ENCODE measurements around the gene FAH. TPM values are rescaled to one million over a fixed set of nuclear protein-coding genes. Genes with fewer than 3 reads are reported as not detected.

FAH gene
- polyA plus RNA-seq, 1 donor (not counting 4 experiments of a cell fraction or from before 2014, with no cell fraction given) = 29.4 TPM

DNA sequence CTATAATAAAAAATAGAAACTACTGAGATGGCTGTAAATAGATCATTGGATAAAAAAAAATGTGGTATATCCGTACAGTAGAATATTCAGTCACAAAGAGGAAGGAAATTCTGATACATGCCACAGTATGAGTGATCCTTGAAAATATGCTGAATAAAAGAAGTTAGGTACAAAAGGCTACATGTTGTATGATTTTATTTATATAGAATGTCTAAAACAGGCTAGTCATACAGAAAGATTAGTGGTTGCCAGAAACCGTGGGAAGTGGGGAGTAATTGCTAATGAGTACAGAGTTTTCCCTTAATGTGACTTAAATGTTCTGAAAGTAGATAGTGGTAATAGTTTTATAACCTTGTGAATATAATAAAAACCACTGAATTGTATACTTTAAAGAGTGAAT is 24.9 kb upstream of the FAH start:
- no peak overlapping the region for H3K27ac ChIP-seq (ENCODE audit: control insufficient read depth, insufficient read depth, low read length)
- no peak overlapping the region for H2AFZ ChIP-seq (ENCODE audit: control insufficient read depth, low read length)
- no peaks in the 10 kb centered on the region for H3K27me3 ChIP-seq (ENCODE audit: control insufficient read depth, extremely low read depth, insufficient read depth, low read length)
- no peaks in the 10 kb centered on the region for H3K9me1 ChIP-seq (ENCODE audit: control insufficient read depth, extremely low read depth, insufficient read depth, low read length)
- no peak for FAIRE-seq
- peaks cover 2 to 10% of the 10 kb centered on the region in 2 experiments for H3K36me3 ChIP-seq (ENCODE audit: control insufficient read depth in 2 of 2, extremely low read depth in 1 of 2, insufficient read depth in 2 of 2, low read length in 2 of 2)
- no peak overlapping the region for H3K9ac ChIP-seq (ENCODE audit: control insufficient read depth, extremely low read depth, insufficient read depth, low read length)
- DNase-seq (ENCODE audit: low read depth, low spot score) = no peak
- H3K4me2 ChIP-seq (ENCODE audit: control insufficient read depth, extremely low read depth, insufficient read depth, low read depth, low read length) = no peak overlapping the region
- no peaks in the 10 kb centered on the region for H3K9me3 ChIP-seq (ENCODE audit: control insufficient read depth, low read depth, low read length)
- H3K4me1 ChIP-seq (ENCODE audit: control insufficient read depth, extremely low read depth, insufficient read depth, low read length) = no peaks in the 10 kb centered on the region
- dilution Hi-C loops (cut with MboI; ENCODE audit: extremely low pct_ligation_motif_present, low sequenced_read_pairs) = no loop called here
- H3K79me2 ChIP-seq (ENCODE audit: control insufficient read depth, insufficient read depth, low read length) = no peaks in the 10 kb centered on the region
- H3K4me3 ChIP-seq (ENCODE audit: control insufficient read depth in 2 of 3, extremely low read depth in 1 of 3, insufficient read depth in 2 of 3, low read depth in 1 of 3, low read length in 3 of 3) = no peak overlapping the region
- no peaks in the 10 kb centered on the region for H4K20me1 ChIP-seq (ENCODE audit: control insufficient read depth, extremely low read depth, insufficient read depth, low read length)
- TF ChIP-seq, protein P1, sequence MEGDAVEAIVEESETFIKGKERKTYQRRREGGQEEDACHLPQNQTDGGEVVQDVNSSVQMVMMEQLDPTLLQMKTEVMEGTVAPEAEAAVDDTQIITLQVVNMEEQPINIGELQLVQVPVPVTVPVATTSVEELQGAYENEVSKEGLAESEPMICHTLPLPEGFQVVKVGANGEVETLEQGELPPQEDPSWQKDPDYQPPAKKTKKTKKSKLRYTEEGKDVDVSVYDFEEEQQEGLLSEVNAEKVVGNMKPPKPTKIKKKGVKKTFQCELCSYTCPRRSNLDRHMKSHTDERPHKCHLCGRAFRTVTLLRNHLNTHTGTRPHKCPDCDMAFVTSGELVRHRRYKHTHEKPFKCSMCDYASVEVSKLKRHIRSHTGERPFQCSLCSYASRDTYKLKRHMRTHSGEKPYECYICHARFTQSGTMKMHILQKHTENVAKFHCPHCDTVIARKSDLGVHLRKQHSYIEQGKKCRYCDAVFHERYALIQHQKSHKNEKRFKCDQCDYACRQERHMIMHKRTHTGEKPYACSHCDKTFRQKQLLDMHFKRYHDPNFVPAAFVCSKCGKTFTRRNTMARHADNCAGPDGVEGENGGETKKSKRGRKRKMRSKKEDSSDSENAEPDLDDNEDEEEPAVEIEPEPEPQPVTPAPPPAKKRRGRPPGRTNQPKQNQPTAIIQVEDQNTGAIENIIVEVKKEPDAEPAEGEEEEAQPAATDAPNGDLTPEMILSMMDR (optimal IDR thresholded peaks at IDR 0.05 in 1 of 3, IDR thresholded peaks at IDR 0.05 in 1 of 3, conservative IDR thresholded peaks at IDR 0.05 in 1 of 3; ENCODE audit: extremely low read depth in 1 of 3, insufficient read depth in 2 of 3, low read length in 3 of 3) = no peak
- TF ChIP-seq EZH2 (IDR thresholded peaks at IDR 0.05; ENCODE audit: low read length) = no peak

DNA sequence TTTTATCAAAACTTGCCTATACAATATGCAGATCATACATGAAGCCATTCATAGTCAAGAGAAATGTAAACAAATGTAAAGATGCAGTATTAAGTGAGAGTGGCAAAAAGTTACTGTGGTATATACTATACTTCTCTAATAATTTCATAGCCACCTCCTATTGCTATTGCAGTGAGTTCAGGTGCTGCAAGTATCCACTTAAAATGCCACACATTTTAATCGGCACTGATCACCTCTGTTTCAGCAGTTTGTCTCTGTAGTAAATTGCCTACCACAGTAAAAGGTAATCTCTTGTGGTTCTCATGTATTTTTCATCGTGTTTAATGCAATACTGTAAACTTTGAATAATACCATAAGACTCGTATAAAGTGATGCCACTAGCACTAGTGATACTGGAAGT is 20.4 kb upstream of the FAH start:
- TF ChIP-seq, protein P1 (optimal IDR thresholded peaks at IDR 0.05 in 1 of 3, IDR thresholded peaks at IDR 0.05 in 1 of 3, conservative IDR thresholded peaks at IDR 0.05 in 1 of 3; ENCODE audit: extremely low read depth in 1 of 3, insufficient read depth in 2 of 3, low read length in 3 of 3) = no peak
- TF ChIP-seq EZH2 (IDR thresholded peaks at IDR 0.05; ENCODE audit: low read length) = no peak
- no peak overlapping the region for H3K27ac ChIP-seq (ENCODE audit: control insufficient read depth, insufficient read depth, low read length)
- no peaks in the 10 kb centered on the region for H3K79me2 ChIP-seq (ENCODE audit: control insufficient read depth, insufficient read depth, low read length)
- H3K36me3 ChIP-seq (ENCODE audit: control insufficient read depth in 2 of 2, extremely low read depth in 1 of 2, insufficient read depth in 2 of 2, low read length in 2 of 2) = peaks cover 0 to 10% of the 10 kb centered on the region in 2 experiments
- DNase-seq (ENCODE audit: low read depth, low spot score) (no peak), FAIRE-seq (no peak)
- no peaks in the 10 kb centered on the region for H4K20me1 ChIP-seq (ENCODE audit: control insufficient read depth, extremely low read depth, insufficient read depth, low read length)
- dilution Hi-C loops (cut with MboI; ENCODE audit: extremely low pct_ligation_motif_present, low sequenced_read_pairs) = no loop called here
- no peak overlapping the region for H2AFZ ChIP-seq (ENCODE audit: control insufficient read depth, low read length)
- no peak overlapping the region for H3K4me2 ChIP-seq (ENCODE audit: control insufficient read depth, extremely low read depth, insufficient read depth, low read depth, low read length)
- no peaks in the 10 kb centered on the region for H3K9me3 ChIP-seq (ENCODE audit: control insufficient read depth, low read depth, low read length)
- H3K4me1 ChIP-seq (ENCODE audit: control insufficient read depth, extremely low read depth, insufficient read depth, low read length) = no peaks in the 10 kb centered on the region
- no peak overlapping the region for H3K4me3 ChIP-seq (ENCODE audit: control insufficient read depth in 2 of 3, extremely low read depth in 1 of 3, insufficient read depth in 2 of 3, low read depth in 1 of 3, low read length in 3 of 3)
- H3K27me3 ChIP-seq (ENCODE audit: control insufficient read depth, extremely low read depth, insufficient read depth, low read length) = no peaks in the 10 kb centered on the region
- no peak overlapping the region for H3K9ac ChIP-seq (ENCODE audit: control insufficient read depth, extremely low read depth, insufficient read depth, low read length)
- no peaks in the 10 kb centered on the region for H3K9me1 ChIP-seq (ENCODE audit: control insufficient read depth, extremely low read depth, insufficient read depth, low read length)

Measured in keratinocyte (primary cell).